ENCODE measurements around the gene PRDM16.

DNA sequence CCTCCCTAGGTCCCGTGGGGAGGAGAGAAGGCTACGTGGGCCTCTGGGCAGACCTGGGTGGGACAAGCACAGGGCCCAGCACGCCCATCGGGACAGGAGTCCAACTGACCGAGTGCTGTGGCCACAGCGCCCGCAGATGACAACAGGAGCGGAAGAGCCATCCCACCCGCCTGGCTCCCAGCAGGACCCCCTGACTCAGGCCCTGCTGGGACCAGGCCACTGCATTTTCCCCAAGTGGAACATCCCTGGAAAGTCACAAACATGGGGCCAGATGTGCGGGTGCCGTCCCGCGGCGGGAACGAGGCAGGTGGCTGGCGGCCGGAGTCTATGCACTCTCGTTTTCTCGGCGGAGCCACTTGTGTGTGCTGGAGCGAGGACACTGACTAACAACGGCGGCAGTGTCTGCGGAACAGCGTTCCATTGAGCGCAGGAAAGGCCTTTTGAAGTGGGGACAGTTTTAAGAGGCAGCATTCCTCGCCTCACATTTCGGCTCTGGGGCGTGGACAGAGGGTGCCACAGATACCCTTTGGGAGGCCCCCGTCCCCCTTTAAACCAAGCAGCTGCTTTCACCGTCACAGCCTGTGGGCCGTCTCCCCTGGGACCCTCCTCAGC lies 291.7 kb downstream of the PRDM16 start:
- TF ChIP-seq, protein P1, sequence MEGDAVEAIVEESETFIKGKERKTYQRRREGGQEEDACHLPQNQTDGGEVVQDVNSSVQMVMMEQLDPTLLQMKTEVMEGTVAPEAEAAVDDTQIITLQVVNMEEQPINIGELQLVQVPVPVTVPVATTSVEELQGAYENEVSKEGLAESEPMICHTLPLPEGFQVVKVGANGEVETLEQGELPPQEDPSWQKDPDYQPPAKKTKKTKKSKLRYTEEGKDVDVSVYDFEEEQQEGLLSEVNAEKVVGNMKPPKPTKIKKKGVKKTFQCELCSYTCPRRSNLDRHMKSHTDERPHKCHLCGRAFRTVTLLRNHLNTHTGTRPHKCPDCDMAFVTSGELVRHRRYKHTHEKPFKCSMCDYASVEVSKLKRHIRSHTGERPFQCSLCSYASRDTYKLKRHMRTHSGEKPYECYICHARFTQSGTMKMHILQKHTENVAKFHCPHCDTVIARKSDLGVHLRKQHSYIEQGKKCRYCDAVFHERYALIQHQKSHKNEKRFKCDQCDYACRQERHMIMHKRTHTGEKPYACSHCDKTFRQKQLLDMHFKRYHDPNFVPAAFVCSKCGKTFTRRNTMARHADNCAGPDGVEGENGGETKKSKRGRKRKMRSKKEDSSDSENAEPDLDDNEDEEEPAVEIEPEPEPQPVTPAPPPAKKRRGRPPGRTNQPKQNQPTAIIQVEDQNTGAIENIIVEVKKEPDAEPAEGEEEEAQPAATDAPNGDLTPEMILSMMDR (IDR thresholded peaks at IDR 0.05) = no peak
- TF ChIP-seq EP300 (IDR thresholded peaks at IDR 0.05; ENCODE audit: low read depth) (no peak), POLR2AphosphoS5 (IDR thresholded peaks at IDR 0.05) (no peak)
